Fibroblast of mammary gland (primary cell): Measurements from ENCODE around the gene RPL18.
A peak's percentile ranks its signal among the peaks of the same experiment; 100 is the strongest.
"Not testable (repeated sequence)": the region's sequence is repeated elsewhere in the genome, so short reads cannot be mapped to it uniquely, and the experiment has no call there.

Experiments
- DNase-seq: peaks from one replicate; pipeline ENCODE4 v3.0.0-alpha.2; 2010; ENCODE audit warnings: low read depth
- H3K4me3 ChIP-seq: 2 replicates; pipeline ENCODE4 v1.5.1; 2011; ENCODE audit warnings: low read depth, mild to moderate bottlenecking, low read length, moderate library complexity; ENCODE audit not compliant: control insufficient read depth
- CTCF ChIP-seq: conservative IDR thresholded peaks from 2 replicates; pipeline ENCODE4 v1.5.1; 2011; ENCODE audit warnings: low read depth, low read length, inconsistent platforms; ENCODE audit not compliant: control insufficient read depth, insufficient read depth

Gene RPL18

DNA sequence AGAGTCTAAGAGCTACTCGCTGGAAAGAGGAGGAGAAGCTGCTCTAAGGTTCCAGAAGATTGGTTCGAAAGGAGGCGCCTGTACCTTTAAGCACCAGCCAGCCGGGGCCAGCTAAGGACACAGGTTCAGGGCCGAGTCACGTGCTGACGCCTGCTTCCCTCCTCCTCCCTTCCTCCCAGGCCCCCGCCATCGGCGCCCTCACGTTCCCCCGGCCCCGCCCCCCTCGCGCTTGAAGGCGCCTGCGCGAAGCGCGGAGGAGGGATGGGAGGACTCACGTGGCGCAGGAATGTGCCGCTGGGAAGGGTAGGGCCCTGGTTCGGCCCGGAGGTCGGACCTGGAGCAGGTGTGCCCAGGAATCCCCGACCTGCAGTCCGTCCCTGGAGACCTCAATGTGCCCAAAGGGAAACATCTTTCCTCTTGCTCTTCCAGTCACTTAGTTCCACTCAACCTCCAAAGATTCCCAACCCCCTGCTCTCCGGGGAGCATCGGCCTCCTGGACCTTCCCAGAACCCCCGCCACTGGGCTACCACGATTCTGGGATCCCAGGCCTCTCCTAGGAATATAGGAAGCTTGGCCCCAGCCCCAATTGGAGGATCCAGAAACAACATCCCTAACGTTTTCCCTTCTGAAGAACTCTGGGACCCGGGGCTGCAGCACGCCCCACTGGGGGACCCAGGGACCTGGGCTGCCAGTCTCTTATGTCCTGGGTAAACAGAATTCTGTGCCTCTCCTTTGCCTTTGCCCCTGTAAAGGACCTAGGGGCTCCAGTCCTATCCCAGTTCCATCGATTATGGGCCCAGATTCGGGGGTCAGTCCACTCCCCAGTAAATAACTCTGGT is 15.7 kb upstream of the RPL18 start:
- peak overlapping the region; percentile 33 for H3K4me3 ChIP-seq
- DNase-seq: peak; percentile 94
- no peak for TF ChIP-seq CTCF

DNA sequence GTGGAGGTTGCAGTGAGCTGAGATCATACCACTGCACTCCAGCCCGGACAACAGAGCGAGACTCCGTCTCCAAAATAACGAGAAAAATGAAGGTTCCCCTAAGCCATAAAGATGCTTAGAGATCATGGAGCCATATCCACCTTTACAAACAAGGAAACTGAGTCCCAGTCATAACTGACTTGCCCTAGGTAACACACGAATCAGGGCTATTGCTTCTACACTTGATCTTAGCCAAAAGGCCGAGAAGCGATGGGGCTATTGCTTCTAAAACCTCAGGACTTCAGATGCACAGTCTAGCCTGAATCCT is 15.0 kb upstream of the RPL18 start:
- peak overlapping the region; percentile 33 for H3K4me3 ChIP-seq

DNA sequence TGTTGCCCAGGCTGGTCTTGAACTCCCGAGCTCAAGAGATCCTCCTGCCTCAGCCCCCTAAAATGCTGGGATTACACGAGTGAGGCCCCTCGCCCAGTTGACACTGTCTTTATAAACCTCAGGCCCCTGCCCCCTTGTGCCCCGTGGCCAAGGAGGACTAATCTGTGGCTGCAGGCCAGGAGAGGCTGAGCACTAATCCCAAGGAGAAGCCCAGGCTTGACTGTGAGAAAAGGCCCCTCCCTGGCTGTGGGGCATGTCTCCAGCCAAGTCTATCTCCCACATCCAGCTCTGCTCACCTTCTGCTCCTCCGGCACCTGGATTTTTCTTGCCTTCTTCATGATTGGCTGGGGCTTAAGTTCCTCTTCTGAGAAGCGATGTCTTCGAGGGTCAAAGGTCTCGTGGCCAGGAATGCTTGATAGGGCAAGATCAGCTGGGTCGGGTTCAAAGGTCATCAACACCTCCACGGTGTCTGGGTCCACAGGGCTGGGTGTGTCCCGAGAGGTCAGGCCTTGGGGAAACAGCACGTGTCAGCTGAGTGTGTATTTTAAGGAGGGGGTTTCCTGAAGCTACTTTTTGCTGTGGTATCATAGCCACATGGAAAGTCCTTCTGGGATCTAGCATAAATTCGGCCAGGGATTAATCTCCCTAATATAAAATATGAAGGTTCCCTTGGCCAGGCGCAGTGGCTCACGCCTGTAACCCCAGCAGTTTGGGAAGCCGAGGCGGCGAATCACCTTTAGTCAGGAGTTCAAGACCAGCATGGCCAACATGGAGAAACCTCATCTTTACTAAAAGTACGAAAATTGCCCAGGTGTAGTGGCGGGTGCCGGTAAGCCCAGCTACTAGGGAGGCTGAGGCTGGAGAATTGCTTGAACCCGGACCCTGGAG is 14.4 kb upstream of the RPL18 start:
- no peak overlapping the region for H3K4me3 ChIP-seq
- no peak for DNase-seq
- no peak for TF ChIP-seq CTCF

More for the DNA sequence above, 15.0 kb upstream of the RPL18 start:
- no peak for DNase-seq
- TF ChIP-seq CTCF: no peak

DNA sequence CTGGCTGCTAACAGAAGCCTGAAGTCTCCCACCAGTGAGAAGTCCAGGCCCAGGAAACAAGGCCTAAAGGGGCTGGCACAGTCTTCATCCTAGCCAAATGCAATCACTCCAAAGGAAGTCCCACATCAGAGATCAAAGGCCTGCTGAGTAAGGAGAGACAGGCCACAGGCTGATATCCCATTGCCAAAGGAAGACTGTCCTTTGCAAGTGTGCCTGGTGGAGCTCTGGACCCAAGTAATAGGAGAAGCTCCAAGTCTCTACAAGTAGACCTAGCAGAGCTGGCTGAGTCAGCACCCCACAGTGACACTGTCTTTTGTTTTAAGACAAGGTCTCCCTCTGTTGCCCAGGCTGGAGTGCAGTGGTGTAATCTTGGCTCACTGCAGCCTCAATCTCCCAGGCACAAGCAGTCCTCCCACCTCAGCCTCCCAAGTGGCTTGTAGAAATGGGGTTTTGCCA is 13.7 kb upstream of the RPL18 start:
- DNase-seq: peak; percentile 64
- no peak overlapping the region for H3K4me3 ChIP-seq
- no peak for TF ChIP-seq CTCF

DNA sequence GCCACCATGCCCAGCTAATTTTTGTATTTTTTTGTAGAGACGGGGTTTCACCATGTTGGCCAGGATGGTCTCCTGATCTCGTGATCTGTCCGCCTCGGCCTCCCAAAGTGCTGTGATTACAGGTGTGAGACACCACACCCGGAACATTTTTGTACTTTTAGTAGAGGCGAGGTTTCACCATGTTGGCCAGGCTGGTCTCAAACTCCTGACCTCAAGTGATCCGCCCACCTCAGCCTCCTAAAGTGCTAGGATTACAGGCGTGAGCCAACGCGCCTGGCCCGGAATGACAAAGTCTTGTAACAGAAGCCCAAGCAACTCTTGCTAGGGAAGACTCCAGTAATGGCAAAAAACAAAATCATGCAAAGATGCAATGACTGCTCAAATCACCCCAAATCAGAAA is 13.3 kb upstream of the RPL18 start:
- not testable (repeated sequence) for DNase-seq, H3K4me3 ChIP-seq

DNA sequence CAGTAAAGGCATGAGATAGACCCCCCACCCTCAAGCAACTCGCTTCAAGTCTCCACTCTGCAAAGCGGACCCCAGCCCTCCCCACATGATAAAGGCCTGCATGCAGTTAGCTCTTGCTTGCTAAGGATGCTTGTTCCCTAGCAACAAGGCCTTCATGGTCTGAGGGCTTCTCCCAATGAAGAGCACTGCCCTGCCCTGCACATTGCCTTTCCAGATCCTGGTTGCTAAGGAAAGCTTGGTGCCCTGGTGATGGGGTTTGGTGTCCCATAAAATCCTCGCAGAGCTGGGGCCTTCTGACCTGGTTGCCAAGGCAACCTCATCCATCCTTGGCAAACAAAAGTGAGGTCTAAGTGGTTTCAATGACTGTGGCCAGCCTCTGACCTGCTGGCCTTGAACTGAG is 12.2 kb upstream of the RPL18 start:
- no peak overlapping the region for H3K4me3 ChIP-seq
- no peak for TF ChIP-seq CTCF
- no peak for DNase-seq
